Hematopoietic multipotent progenitor cell treated with erythropoietin and hydrocortisone succinate and interleukin-3 and kit ligand, for 6 days (in vitro differentiated cells): ENCODE data around the gene IQCK.

Experiments
- DNase-seq: peaks from one replicate; pipeline ENCODE4 v3.0.0-alpha.2; 2015

The IQCK gene

DNA sequence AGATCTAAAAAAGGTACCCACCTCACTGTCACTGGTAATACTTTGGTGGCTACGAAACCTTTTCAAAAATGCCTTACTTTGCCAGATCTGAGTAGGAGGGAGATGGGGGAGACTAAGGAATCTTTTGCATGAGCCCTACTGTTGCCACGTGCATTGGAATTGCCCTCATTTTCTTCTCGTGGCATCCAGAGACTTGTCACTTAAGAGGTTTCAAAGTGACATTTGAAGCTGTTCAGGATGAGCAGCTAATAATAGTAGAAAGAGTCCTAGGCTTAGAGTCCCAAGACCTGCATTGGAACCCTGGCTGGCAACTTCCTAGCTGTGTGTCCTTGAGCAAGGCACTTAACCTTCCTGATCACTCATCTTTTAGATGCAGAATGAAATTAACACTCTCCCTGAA lies 123.1 kb downstream of the IQCK start:
- DNase-seq, result no peak

DNA sequence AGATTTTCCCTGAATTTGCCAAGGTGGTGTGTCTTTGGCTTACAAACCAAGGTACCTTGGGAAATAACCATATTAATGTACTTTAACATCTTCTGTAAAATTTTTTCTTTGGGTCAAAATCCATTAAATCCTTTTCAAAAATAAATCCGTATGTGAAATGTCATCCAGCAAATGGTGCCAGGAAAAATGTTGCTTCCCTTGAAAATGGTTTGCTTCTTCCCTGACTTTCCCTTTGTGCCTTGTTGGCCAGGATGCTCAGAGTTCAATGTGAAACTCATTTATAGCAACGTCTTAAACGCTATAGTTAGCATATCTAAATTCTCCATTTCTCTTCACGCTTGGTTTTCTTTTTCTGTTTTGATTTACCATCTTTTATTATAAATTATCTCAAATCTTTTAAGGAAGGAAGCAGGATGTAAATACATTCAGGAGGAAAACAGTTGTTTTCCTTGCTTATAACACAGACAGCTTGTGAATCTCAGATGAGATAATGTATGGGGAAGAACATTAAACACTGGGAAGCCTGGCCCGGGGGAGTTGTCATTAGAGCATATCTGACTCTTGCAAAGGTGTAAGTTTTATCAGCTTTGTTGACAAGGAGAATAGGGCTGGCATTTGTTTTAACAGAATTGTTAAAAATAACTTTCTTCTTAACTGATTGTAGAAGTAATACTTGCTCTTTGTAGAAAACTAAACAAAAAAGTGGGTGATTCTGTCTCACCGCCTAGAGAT lies 124.5 kb downstream of the IQCK start:
- DNase-seq, result no peak

DNA sequence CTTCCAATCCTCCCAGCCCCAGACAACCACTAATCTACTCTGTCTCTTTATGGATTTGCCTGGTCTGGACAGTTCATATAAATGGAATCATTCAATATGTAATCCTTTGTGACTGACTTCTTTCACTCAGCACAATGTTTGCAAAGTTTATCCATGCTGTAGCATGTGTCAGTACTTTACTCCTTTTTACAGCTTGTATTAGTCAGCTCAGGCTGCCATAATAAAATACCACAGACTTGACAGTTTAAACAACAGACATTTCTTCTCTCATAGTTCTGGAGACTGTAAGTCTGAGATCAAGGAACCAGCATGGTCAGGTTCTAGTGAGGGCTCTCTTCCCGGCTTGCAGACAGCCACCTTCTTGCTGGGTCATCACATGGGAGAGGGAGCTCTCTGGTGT lies 125.3 kb downstream of the IQCK start:
- DNase-seq, result no peak

DNA sequence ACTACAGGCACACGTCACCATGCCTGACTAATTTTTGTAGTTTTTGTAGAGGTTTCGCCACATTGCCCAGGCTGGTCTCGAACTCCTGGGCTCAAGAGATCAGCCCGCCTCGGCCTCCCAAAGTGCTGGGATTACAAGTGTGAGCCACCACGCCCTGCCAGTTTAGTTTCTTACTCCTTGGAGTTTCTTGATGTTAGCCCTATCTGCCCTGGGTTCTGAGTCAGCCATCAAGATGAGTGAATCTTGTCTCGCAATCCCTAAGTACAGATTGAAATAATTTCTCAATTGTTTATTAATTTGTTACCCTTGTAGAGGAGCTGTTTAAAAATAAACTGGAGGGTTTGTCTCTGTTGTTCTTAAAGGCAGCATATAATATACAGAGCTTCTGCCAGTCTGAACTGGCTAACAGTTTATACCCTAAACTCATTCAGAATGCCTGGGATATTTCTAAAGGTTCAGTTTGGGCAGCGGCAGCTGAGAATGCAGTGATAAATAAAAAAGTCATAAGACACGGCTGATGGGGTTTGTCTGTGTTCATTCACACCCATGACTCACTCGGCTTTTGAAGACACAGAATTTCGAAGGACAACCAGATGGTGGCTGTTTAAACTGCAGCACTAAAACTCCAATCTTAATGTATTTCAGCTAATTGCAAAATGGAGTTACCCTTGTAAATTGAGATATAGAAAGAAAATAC lies 127.0 kb downstream of the IQCK start:
- no peak for DNase-seq

DNA sequence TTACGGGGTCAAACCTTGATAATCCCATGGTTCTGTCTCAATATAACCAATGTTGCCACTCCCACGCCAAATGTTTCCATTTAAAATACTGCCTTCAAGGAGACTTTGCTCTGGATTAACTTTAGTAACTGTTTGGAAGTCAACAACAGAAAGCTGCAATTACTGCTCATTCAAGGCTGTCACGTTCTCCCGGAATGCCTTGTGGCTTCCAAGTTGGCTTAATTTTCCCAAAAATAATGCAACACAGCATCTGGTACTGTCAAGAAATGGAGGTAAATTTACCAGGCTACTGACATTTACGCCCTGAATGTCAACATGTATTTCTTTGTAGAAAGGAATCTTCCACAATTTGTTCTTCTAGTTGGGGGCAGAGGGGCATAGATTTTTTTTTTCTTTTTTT lies 128.4 kb downstream of the IQCK start:
- DNase-seq, result no peak

DNA sequence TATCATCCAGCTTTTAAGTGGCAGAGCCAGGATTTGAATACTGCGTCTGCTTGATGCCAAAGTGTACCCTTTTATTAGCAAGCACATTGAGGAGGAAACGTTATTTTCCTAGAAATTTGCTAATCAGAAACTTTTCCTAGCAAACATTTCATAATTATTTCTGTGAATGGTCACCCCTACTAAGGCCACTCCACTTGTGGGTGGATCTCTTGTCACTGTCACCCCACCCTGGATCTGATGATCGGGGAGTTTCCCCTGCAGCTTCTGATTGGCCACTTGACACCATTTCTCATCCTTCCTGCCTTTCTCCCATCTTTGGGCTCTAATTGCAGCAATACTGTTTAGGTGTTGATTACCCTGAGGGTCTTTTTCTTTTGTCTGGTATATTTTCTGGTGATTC lies 130.7 kb downstream of the IQCK start:
- DNase-seq, result no peak

DNA sequence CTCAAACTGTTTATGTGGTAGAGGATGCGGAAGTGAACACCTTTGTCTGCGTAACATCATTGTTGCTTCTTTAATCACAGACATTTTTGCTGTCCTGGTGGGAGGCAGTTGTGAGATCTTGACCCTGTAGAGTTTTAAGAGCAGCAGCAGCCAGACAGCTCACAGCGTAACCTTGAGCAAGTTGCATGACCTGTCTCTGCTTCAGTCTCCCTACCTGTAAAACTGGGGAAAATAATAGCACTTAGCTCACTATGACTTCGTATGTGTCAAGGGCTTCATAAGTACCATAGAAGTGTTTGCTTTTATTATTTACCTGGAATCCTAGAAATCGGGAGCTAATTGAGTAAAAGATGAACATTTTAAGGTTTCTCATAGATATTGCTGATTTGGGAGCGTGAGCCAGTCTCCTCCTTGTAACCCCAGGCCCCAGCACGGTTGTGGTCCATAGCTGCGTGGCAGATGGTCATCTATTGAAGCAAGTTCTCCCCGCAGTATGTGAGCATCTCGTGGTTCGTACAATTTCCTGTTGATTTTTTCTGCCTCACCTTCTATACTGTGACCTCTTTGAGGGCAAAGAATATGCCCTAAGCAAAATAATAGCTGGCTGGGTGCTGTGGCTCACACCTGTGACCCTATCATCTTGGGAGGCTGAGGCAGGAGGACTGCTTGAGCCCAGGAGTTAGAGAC lies 132.2 kb downstream of the IQCK start:
- no peak for DNase-seq

DNA sequence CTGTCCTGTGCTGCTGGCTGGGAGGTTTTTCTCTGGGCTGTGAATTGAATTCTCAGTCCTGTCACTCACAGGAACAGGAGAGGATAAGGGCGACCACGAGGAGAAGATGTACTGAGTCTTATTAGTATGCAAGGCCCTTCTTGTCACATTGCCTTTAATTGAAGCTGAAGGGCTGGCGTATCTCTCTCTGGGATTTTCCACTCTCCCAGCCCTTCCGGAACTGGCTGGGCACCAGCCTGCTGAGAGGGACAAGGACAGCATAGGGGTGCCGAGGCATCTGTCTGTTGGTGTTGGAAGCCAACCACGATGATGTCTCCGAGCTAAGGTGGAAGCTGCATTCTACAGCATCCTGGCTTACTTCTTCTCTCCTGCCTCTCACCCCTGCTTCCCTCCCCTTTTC lies 133.4 kb downstream of the IQCK start:
- no peak for DNase-seq

DNA sequence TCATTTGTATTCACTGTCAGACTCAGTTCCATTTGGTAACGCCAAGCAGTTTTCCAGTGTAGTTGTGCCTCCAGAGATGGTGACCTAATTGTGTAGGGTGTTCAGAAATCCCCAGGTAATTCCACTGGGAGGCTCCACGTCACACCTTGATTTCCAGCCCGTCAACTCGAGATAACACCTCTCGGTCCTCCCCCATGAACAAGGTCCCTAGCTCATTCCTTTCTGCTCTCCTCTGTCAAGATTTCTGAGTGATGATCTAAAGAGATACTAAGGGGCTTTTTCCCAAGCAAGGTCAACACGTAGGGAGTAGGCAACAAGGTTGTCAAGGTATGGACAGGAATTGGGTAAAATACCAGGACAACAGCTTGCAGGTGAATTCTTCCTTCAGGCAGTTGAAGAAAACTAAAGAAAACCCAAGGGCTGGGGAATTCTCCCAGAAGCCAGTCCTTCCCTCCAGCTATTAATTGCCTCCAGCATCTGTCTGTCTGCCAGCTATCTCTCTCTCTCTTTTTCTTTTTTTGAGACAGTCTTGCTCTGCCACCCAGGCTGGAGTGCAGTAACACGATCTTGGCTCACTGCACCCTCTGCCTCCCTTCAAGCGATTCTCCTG lies 135.2 kb downstream of the IQCK start:
- no peak for DNase-seq

DNA sequence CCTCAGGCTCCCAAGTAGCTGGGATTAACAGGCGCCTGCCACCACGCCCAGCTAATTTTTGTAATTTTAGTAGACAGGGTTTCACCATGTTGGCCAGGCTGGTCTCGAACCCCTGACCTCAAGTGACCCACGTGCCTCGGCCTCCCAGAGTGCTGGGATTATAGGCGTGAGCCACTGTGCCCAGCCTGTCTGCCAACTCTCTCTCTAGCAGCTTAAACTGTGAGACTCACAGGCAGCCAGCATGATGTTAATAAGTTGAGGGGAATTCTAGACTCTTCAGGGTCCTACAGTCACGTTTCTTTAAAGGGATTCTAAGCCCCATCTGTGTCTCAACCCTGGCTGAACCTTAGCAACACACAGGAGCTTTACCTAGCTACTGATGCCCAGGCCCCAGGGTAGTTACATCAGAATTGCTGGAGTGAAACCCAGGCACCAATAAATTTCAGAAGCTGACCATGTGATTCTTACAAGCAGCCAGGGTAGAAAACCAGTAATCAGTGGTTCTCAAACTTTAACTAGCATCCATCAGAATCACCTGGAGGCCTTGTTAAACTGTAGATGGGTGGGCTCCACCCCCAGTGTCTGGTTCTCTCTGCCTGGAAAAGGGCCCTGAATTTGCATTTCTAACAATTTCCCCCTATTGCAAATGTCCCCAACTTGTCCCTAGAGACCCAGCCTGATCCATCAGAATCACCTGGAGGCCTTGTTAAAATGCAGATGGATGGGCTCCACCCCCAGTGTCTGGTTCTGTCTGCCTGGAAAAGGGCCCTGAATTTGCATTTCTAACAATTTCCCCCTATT lies 135.9 kb downstream of the IQCK start:
- DNase-seq, result no peak

DNA sequence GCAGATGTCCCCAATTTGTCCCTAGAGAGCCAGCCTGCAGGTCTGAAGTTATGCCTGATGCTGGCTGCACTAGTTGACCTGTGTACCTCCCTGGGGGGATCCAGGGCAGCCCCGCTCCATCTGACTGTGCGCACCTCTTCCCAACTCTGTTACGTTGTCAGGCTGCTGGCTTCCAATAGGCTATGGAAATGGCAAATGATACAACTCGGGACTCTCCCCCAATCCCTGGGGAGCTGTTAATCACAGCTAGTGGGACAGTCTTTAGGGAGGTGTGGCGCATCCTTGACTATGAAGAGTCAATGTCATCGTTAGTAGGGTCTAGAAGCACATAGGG lies 136.4 kb downstream of the IQCK start:
- no peak for DNase-seq

DNA sequence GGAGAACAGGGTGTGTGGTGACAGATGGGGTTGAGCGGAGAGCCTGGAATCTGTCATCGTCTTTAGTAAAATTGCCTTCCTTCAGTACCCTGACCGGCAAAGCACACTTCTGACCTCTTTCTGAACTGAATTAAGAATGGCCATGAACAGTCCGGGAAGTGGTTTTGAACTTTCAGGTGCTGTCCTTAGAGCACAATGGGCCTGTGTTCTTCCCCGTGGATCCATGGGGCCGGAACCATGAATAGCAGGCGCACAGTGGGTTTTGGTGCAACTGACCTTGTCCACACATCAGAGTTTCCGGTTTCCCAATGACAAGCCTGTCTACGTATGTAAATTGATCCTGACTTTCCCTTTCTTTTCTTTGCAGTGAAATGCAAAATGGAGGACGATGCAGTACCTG lies 138.0 kb downstream of the IQCK start:
- DNase-seq, result no peak

DNA sequence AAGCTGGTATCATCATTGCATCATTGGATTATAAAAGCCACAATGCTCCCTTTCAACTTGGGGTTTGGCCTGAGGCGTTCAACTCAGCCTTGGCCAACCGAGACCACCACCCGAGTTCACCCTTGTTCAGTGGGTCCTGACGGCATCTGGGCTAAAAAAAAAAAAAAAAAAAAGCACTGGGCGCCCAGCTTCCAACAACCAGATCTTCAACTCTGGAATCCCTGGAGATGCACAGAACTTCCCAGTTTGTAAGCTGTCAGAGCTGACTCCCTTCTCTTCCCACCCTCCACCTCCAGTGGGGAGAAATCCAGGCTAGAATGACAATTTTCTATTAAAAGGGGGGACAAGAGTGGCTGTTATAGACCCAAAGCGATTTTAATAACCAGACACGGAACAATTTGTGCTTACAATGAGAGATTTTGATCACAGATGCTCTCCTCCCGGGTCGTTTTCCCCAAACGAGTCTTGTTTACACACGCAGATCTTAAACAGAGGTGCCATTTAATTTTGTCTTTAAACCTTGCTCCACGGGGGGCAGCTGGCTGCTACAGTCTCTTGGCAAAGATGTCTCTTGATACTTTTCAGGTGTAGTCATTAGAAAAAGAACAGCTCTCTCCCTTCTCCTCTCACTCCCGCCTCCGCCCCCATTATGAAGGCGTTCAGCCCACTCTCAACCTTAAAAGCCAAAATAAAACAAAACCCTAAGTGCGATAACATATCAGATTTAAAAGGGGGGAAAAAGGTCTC lies 139.7 kb downstream of the IQCK start:
- DNase-seq, result no peak

DNA sequence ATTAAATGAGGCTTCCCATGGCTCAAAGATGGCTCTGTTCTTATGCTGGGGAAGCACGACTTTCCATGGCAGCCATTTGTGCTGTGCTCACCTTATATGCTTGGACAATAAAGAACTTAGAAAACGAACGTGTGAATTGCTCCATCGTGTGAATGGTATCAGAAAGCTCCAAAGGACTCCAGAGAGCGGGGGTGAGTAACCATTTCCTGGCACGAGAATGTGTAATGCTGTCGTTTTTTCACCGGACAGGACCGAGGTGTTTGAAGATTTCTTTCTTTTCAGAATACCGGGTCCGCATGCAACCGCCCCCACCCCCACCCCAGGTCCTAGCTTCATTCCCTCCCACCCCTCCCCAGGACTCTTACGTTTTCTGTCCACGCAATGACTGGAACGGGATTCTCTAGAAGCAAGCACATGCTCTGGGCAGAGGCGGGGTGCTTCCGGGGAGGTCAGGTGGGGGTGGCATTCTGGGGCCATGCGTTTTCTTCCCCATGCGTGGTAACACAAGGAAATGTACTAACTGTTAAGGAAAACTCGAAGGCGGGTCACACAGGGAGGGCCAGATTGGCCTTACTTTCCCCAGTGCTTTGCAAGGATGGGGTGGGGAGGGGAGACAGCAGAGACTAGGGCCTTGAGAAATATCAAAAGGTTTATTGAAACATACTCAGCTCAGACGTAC lies 140.4 kb downstream of the IQCK start:
- DNase-seq, result no peak

DNA sequence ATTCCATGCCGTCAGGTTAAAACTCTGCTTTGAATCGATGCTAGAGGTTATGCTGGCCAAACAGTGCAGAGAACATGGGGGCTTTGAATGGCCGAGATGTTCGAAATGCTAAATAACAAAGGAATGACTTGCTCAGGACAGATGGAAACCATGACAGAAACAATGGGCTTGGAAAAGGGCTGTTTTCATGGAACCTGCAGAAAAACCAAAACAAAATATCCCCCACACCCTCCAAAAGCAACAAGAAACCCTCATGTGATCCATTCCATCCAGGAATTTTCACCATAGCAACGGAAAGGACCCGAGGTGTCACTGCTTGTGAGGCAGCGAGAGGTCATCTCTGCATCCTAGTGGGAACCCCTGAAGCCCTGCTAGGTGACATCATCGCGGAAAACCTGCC lies 141.1 kb downstream of the IQCK start:
- no peak for DNase-seq

DNA sequence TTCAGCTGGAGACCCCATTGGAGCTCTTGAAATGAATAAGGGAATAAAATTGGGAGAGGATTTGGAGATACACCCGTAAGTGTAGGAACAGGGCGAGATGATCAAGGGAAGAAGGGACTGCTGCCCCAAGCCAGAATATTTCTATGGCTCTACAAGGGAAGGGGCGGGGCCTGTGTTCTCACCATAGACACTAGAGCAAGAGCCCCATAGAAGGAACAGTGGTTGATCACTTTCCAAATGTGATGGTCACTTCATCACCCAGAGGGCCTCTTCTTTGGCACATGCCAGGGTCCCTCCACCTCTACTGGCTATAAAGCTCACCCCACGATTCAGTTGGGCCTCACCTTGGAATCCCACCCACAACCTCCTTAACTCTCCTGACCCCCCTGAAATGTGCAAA lies 141.5 kb downstream of the IQCK start:
- no peak for DNase-seq

DNA sequence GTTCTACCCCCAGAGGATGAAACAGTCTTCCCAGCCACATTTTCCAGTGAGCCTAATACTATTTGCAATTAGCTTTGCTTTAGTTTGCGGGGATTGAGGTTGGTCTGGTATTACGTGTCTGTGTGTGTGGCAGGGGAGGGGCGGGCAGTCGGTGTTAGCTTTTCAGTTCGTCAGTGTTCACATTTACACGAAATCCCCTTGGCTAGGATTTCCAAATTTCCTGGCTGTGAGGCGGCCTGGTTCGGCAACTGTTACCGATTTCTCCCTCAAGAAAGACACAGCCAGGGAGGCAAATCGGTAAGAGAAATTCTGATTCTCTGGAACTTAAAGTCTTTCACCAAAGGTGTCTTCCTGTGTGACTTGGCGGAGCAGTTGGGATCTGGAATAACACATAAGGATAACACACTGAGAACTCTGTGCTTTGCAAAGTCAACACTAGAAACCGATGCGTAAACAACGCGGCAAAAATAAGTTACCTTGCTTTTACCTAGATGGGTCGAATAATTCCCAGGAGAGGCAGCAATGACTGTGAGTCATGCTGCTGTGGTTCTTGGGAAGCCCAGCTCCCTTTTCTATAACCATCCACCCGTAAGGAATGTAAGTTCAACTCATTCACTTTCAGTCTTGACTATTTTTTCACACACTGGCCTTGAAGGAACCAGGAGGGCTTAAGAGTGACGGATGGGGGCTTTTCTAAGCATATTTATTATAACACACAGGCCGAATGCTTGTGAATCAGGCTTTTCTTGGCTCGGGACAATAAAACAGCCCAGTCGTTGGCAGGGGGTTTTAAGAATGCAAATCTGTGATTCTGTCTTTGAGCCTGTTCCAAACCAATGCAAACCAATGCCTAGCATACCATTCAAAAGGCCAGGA lies 142.3 kb downstream of the IQCK start:
- no peak for DNase-seq

DNA sequence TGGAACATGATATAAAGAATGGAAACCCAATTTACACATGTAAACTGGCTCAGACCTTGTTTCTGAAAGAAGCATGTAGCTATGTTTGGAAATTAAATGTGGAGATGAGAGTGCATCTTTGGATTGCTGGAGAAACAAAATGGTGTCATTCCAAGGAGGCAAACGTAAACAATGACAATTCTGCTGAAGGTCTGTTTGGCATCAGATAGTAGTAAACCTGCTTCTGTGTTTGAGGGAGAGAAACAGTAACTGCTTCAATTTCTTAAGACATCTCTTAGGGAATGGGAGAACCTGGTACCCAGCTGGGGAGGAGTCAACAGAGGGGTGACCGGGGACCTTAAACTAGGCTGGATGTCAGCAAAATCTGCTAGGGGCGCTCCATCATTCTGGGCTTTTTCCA lies 143.1 kb downstream of the IQCK start:
- no peak for DNase-seq

DNA sequence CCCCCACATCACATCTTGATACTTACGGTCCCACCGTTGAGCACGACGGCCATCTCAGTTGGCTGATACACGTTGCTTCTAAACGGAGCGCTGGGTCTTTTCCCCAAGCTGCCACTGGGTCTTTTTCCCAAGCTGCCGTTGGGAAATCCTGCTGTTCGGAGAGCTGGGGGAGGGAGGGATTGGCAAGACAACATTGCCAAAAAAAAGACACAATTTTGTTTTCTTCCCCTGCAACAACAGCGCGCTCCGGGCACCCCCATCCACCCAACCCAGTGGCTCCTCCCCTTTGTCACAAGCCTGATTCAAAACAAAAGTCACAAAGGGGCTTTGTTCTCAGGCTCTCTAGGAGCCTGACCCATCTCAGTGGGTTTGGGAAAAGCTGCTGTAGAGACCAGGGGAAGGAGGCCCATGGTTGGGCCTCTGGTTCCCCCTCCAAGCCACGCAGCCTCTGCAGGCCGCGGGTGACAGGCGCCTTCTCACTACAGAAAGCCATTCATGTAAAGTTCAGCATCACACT lies 143.8 kb downstream of the IQCK start:
- DNase-seq, result no peak

DNA sequence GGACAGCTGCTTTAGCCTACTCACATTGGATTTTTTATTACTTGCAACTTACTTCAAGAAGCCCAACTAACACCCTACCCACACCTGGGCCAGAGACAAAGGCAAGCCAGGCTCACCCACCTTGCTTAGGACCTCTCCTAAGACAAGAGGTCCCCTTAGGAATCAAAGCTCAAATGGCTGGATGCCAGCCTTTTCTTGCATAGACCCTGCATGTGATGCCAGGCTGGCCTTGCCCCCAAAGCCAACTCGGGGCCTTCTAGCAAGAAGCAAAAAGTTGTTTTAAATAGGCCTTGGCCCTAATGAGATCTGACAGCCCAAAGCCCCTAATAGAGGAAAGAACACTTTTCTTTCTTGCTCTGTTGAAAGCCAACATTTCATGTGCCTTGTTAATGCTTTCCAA lies 145.9 kb downstream of the IQCK start:
- DNase-seq, result no peak

DNA sequence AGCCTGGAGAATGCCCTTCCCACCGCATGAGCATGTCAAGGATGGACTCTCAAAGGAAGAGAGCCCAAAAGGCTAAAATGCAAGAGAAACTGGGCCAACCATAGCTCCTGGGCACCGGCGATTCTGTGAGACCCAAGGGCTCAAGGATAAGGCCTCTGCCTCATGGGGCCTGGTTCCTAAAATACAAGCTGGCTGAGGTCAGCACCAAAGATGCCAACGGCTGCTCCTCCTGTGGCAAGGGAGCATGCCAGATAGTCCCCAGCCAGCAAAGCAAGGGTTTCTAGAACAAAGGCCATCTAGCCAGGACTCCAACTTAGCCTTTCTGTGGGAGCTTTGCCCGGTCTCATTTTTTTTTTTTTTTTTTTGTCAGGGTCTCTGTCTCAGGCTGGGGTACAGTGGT lies 146.5 kb downstream of the IQCK start:
- no peak for DNase-seq
